MCF 10A (cell line): ENCODE measurements around the gene UNC79. TPM values are rescaled to one million over a fixed set of nuclear protein-coding genes. Genes with fewer than 3 reads are reported as not detected.

Experiments
- BruUV-seq: library from RNA; stranded (reverse); fragments of 400-500 nt; replicated peaks from 2 replicates; lab custom pipeline; 2021; lab: Mats Ljungman, UMichigan
- CTCF ChIA-PET: fragments of 300-600 bp; sonication (Branson Sonifier 250); formaldehyde crosslinking; extraction: SDS; loops from one replicate; lab custom pipeline; 2021; ENCODE audit warnings: antibody characterized with exemption, inconsistent platforms; lab: Yijun Ruan, JAX
- POLR2A ChIA-PET: fragments of 300-600, 350-650 bp; sonication (Branson Sonifier 250); formaldehyde crosslinking; extraction: SDS; loops from one replicate; lab custom pipeline; 2020; ENCODE audit warnings: antibody characterized with exemption, inconsistent platforms; lab: Yijun Ruan, JAX
- DNase-seq: peaks from one replicate; pipeline ENCODE4 v3.0.0-alpha.2; 2018; ENCODE audit not compliant: unreplicated experiment
- H3K27ac Mint-ChIP-seq: one replicate; pipeline ENCODE4 v1.8.0; 2022; ENCODE audit warnings: mild to moderate bottlenecking, low read depth, mixed read lengths; ENCODE audit not compliant: unreplicated experiment
- H3K27me3 Mint-ChIP-seq: one replicate; pipeline ENCODE4 v1.8.0; 2022; ENCODE audit warnings: mixed read lengths; ENCODE audit not compliant: insufficient read depth, unreplicated experiment
- H3K36me3 Mint-ChIP-seq: one replicate; pipeline ENCODE4 v1.8.0; 2022; ENCODE audit warnings: mild to moderate bottlenecking, moderate library complexity, mixed read lengths; ENCODE audit not compliant: insufficient read depth, unreplicated experiment
- H3K4me1 Mint-ChIP-seq: one replicate; pipeline ENCODE4 v1.8.0; 2022; ENCODE audit warnings: mixed read lengths; ENCODE audit not compliant: insufficient read depth, unreplicated experiment
- H3K4me3 Mint-ChIP-seq: one replicate; pipeline ENCODE4 v1.8.0; 2022; ENCODE audit warnings: mild to moderate bottlenecking, moderate library complexity, mixed read lengths; ENCODE audit not compliant: unreplicated experiment
- H3K9me3 Mint-ChIP-seq: one replicate; pipeline ENCODE4 v1.8.0; 2022; ENCODE audit warnings: mixed read lengths; ENCODE audit not compliant: unreplicated experiment
- CTCF ChIP-seq: fragments of 200-600 bp; IDR thresholded peaks from one replicate; pipeline ENCODE4 v1.8.0; 2022; ENCODE audit warnings: antibody characterized with exemption, mild to moderate bottlenecking; ENCODE audit not compliant: unreplicated experiment
- intact Hi-C: fragments of 100-400 bp; cut with micrococcal nuclease; formaldehyde crosslinking; loops from 2 replicates; pipeline ENCODE4 v1.14.1; 2022
- total RNA-seq: library from RNA; stranded (reverse); gene quantifications from 2 replicates; pipeline ENCODE4 v1.2.3, GENCODE V29; 2022

The UNC79 gene
- total RNA-seq, 1 experiment from 2014 or later, result 0.05 TPM

GRCh38 chr14:93566065-93566693 is 135.4 kb downstream of the UNC79 start:
- BruUV-seq, result no TSS peak
- POLR2A ChIA-PET, result interaction anchor here (0.5 kb wide), 1 partner anchor 358 kb away, joined by 5 read pairs; no protein-coding TSS in a partner anchor

GRCh38 chr14:93571275-93571674 is 140.5 kb downstream of the UNC79 start:
- H3K27ac Mint-ChIP-seq, result no peak overlapping the region
- H3K4me3 Mint-ChIP-seq, result no peak overlapping the region
- H3K36me3 Mint-ChIP-seq, result no peaks in the 10 kb centered on the region
- no peaks in the 10 kb centered on the region for H3K9me3 Mint-ChIP-seq
- H3K4me1 Mint-ChIP-seq, result no peaks in the 10 kb centered on the region
- no peak for TF ChIP-seq CTCF
- POLR2A ChIA-PET, result no interaction called here
- CTCF ChIA-PET, result no interaction called here
- no peak for DNase-seq
- H3K27me3 Mint-ChIP-seq, result peaks cover 62% of the 10 kb centered on the region
- BruUV-seq, result no TSS peak
- intact Hi-C loops, result no loop called here

More at GRCh38 chr14:93566065-93566693, 135.4 kb downstream of the UNC79 start:
- intact Hi-C loops, result no loop called here
- Mint-ChIP-seq H3K27ac (no peak overlapping the region), H3K27me3 (peaks cover 60% of the 10 kb centered on the region), H3K9me3 (no peaks in the 10 kb centered on the region), H3K4me1 (no peaks in the 10 kb centered on the region), H3K36me3 (no peaks in the 10 kb centered on the region), H3K4me3 (no peak overlapping the region)
- DNase-seq, result no peak
- CTCF ChIA-PET, result no interaction called here
- no peak for TF ChIP-seq CTCF

- Mint-ChIP-seq H3K36me3 (no peaks in the 10 kb centered on the region), H3K9me3 (no peaks in the 10 kb centered on the region), H3K27ac (no peak overlapping the region), H3K27me3 (peaks cover 60% of the 10 kb centered on the region), H3K4me1 (no peaks in the 10 kb centered on the region), H3K4me3 (no peak overlapping the region)
- CTCF ChIA-PET, result no interaction called here
- POLR2A ChIA-PET, result no interaction called here
- TF ChIP-seq CTCF, result no peak
- DNase-seq, result no peak
- intact Hi-C loops, result no loop called here
- no TSS peak for BruUV-seq
Observed at GRCh38 chr14:93579178-93579577, 148.4 kb downstream of the UNC79 start.

- Mint-ChIP-seq H3K36me3 (no peaks in the 10 kb centered on the region), H3K27ac (no peak overlapping the region), H3K9me3 (no peaks in the 10 kb centered on the region), H3K4me1 (no peaks in the 10 kb centered on the region), H3K4me3 (no peak overlapping the region), H3K27me3 (peaks cover 30% of the 10 kb centered on the region)
- intact Hi-C loops, result no loop called here
- no peak for DNase-seq
- ChIA-PET CTCF (interaction anchor here (0.9 to 1.0 kb wide), 2 partner anchors 364 to 598 kb away, joined by 3 to 4 read pairs; no protein-coding TSS in a partner anchor), POLR2A (no interaction called here)
- BruUV-seq, result no TSS peak
- TF ChIP-seq CTCF, result no peak
Observed at GRCh38 chr14:93582516-93582915, 151.8 kb downstream of the UNC79 start.
